HepG2 (cell line): ENCODE data around the gene ZNF526. TPM values are rescaled to one million over a fixed set of nuclear protein-coding genes. Genes with fewer than 3 reads are reported as not detected.

Source experiments
- ARID5B ChIP-seq: IDR thresholded peaks from 2 replicates; pipeline ENCODE4 v1.4.0; 2020; ENCODE audit warnings: mild to moderate bottlenecking, missing genetic modification reagents
- BRD4 ChIP-seq: sonication (generic); formaldehyde crosslinking; IDR thresholded peaks from 2 replicates; pipeline ENCODE4 v1.4.0; 2020; ENCODE audit warnings: missing genetic modification reagents
- FOSL2 ChIP-seq: sonication (generic); formaldehyde crosslinking; IDR thresholded peaks from 2 replicates; pipeline ENCODE4 v1.4.0; 2020; ENCODE audit warnings: missing genetic modification reagents
- NFATC3 ChIP-seq: sonication (generic); formaldehyde crosslinking; IDR thresholded peaks from 2 replicates; pipeline ENCODE4 v1.5.1; 2020; ENCODE audit warnings: mild to moderate bottlenecking, missing genetic modification reagents
- RXRA ChIP-seq: sonication (generic); formaldehyde crosslinking; IDR thresholded peaks from 2 replicates; pipeline ENCODE4 v1.5.1; 2020; ENCODE audit warnings: missing genetic modification reagents
- ZBTB40 ChIP-seq, 2 experiments: fragments of 450-650 bp in 1 of 2; sonication (generic) in 1 of 2; formaldehyde crosslinking in 1 of 2; IDR thresholded peaks; 2 replicates each; pipeline versions ENCODE4 v1.6.1 to v1.8.0; 2016 to 2022; ENCODE audit warnings: antibody characterized with exemption in 1 of 2, mild to moderate bottlenecking in 1 of 2, missing genetic modification reagents in 1 of 2
- ZBTB7B ChIP-seq: sonication (generic); formaldehyde crosslinking; IDR thresholded peaks from 2 replicates; pipeline ENCODE4 v1.4.0; 2020; ENCODE audit warnings: missing genetic modification reagents
- ZNF383 ChIP-seq: sonication (generic); formaldehyde crosslinking; IDR thresholded peaks from 2 replicates; pipeline ENCODE4 v1.4.0; 2020; ENCODE audit warnings: missing genetic modification reagents, mild to moderate bottlenecking, borderline replicate concordance
- ZNF619 ChIP-seq: sonication (generic); formaldehyde crosslinking; IDR thresholded peaks from 2 replicates; pipeline ENCODE4 v1.4.0; 2020; ENCODE audit warnings: mild to moderate bottlenecking, missing genetic modification reagents
- polyA plus RNA-seq, 8 experiments: library from polyadenylated mRNA; depleted of rRNA in 3 of 8; stranded (reverse) in 7 of 8; unstranded in 1 of 8; fragments of >200 nt; fragmentation: Illumina TruSeq in 4 of 8; extraction: Trizol in 4 of 8; gene quantifications; 2 replicates each; pipeline versions ENCODE4 v1.2.1 to v1.2.3, GENCODE V29; 2011 to 2016; ENCODE audit warnings: low read depth in 4 of 8, missing spikeins in 1 of 8, mixed read lengths in 1 of 8; ENCODE audit not compliant: insufficient read depth in 1 of 8
- total RNA-seq, 5 experiments: library from RNA; depleted of rRNA; stranded (reverse); fragments of >200 nt; fragmentation: Illumina TruSeq; extraction: Trizol; gene quantifications; 2 replicates each; pipeline ENCODE4 v1.2.3, GENCODE V29; 2016; ENCODE audit warnings: low read depth in 1 of 5
- TF ChIP-seq, protein P1 (sequence below): sonication (generic); formaldehyde crosslinking; IDR thresholded peaks from 2 replicates; pipeline ENCODE4 v1.8.1; 2023; ENCODE audit warnings: missing genetic modification reagents, inconsistent platforms, borderline replicate concordance
- TF ChIP-seq, protein P2 (sequence below): sonication (generic); formaldehyde crosslinking; IDR thresholded peaks from 2 replicates; pipeline ENCODE4 v1.4.0; 2020; ENCODE audit warnings: mild to moderate bottlenecking, missing genetic modification reagents

Gene ZNF526
- total and polyA plus RNA-seq, 2 of the 13 experiments (the other 11 are each of a cell fraction or from before 2014, with no cell fraction given): 3.3 to 8.4 TPM

DNA sequence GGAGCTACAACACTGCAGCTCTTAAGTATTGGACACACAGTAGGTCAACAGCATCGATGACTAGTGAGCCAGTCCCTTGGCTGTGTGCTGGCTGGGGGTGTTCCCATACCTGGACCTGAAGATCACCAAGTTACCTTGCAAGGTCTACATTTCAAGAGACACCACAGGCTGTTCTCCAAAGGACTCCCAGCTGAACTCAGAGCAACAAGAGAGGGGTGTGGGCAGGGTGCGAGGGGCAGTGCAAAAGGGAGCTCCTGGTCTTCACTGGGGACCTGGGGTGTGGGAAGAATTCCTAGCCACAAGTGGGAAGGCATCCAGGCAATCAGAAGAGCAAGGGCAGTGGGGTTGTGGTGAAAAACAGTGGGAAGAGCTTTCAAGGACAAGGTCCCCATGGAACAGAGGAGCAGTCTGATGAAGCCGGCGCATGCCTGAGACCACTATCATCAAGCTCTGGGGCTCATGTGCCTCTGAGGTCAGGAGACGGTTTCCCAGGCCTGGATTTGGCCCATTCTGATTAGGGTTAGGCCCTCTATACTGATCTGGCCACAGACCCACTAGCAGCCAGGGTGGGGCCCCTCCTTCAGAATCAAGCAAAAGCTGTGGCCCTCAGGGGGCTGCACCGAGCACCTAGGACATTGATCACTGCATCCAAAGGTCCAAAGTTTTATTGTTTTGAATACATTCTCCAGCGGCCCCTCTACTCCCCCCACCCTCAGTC, 27.0 kb downstream of the ZNF526 start (continued):
- TF ChIP-seq, protein P1, sequence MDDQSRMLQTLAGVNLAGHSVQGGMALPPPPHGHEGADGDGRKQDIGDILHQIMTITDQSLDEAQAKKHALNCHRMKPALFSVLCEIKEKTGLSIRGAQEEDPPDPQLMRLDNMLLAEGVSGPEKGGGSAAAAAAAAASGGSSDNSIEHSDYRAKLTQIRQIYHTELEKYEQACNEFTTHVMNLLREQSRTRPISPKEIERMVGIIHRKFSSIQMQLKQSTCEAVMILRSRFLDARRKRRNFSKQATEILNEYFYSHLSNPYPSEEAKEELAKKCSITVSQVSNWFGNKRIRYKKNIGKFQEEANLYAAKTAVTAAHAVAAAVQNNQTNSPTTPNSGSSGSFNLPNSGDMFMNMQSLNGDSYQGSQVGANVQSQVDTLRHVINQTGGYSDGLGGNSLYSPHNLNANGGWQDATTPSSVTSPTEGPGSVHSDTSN (CRISPR knock-in tag): no peak
- TF ChIP-seq NFATC3: no peak
- TF ChIP-seq, protein P2, sequence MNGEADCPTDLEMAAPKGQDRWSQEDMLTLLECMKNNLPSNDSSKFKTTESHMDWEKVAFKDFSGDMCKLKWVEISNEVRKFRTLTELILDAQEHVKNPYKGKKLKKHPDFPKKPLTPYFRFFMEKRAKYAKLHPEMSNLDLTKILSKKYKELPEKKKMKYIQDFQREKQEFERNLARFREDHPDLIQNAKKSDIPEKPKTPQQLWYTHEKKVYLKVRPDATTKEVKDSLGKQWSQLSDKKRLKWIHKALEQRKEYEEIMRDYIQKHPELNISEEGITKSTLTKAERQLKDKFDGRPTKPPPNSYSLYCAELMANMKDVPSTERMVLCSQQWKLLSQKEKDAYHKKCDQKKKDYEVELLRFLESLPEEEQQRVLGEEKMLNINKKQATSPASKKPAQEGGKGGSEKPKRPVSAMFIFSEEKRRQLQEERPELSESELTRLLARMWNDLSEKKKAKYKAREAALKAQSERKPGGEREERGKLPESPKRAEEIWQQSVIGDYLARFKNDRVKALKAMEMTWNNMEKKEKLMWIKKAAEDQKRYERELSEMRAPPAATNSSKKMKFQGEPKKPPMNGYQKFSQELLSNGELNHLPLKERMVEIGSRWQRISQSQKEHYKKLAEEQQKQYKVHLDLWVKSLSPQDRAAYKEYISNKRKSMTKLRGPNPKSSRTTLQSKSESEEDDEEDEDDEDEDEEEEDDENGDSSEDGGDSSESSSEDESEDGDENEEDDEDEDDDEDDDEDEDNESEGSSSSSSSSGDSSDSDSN (CRISPR knock-in tag): 0 out of 2 replicates have a peak, but pooled peaks have one; percentile 21
- no peak; the same call in 1 of the 2 replicates for TF ChIP-seq ZNF619 (CRISPR knock-in tag)
- TF ChIP-seq ZBTB40 (IDR thresholded peaks at IDR 0.05): no peak
- no peak for TF ChIP-seq ZBTB40 (CRISPR knock-in tag; IDR thresholded peaks at IDR 0.05)
- TF ChIP-seq BRD4: no peak
- TF ChIP-seq RXRA: 0 out of 2 replicates have a peak, but pooled peaks have one; percentile 20
- TF ChIP-seq ZBTB7B: peak; percentile 24; the same call in 1 of the 2 replicates
- no peak for TF ChIP-seq ZNF383 (CRISPR knock-in tag)
- TF ChIP-seq FOSL2: 0 out of 2 replicates have a peak, but pooled peaks have one; percentile 4
- TF ChIP-seq ARID5B: no peak
